ENCODE results near the gene PPBP.

DNA sequence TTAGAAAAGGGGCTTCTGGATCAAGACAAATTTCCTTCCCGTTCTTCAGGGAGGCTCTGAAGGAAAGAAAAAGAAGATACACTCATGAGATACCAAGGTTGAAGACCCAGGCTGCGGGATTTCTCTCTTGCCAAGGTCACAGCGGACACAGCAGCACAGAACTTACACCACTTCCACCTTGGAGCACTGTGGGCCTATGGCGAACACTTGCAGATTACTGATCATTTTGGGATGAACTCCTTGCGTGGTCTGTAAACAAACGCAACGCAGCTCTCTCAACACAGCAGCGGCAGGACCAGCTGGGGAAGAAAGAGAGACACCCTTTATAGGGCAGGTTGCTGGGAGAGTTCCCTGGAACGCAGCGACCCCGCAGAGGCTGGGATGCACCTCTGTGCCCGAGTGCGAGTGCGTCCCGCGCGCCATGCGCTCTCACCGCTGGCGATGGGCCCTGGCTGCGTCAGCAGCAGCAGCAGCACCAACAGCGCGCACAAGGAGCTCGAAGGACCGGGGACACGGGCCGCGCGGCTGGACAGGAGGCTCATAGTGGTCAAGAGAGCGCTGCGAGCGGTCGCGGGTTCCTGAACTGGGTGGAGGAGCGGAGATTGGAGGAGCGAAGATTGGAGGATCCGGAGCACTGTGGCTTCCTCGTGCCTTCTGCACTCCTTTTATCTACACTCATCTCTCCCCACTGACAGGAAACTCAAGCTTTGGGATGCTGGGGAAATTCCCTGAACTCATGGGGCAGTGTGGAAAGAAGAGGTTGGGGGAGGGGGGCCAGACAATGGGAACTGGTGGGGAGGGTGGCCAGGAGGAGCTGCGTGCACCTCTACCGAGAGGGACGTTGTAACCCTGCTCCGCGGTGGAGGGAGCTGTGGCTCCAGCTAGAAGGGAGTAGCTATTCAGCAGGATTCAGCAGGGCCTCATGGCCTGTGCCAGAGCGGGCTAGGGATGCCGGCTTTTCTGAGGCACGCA, 10.3 kb upstream of the PPBP start, which contains the start of gene CXCL5:
- TF ChIP-seq, protein P1, sequence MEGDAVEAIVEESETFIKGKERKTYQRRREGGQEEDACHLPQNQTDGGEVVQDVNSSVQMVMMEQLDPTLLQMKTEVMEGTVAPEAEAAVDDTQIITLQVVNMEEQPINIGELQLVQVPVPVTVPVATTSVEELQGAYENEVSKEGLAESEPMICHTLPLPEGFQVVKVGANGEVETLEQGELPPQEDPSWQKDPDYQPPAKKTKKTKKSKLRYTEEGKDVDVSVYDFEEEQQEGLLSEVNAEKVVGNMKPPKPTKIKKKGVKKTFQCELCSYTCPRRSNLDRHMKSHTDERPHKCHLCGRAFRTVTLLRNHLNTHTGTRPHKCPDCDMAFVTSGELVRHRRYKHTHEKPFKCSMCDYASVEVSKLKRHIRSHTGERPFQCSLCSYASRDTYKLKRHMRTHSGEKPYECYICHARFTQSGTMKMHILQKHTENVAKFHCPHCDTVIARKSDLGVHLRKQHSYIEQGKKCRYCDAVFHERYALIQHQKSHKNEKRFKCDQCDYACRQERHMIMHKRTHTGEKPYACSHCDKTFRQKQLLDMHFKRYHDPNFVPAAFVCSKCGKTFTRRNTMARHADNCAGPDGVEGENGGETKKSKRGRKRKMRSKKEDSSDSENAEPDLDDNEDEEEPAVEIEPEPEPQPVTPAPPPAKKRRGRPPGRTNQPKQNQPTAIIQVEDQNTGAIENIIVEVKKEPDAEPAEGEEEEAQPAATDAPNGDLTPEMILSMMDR (IDR thresholded peaks at IDR 0.05), result peak in 6 of 12 donors; percentile 14 to 25 (median 17)
- TF ChIP-seq POLR2A (IDR thresholded peaks at IDR 0.05), result no peak
